H1 (cell line): ENCODE data around the gene ENPP3. TPM values are rescaled to one million over a fixed set of nuclear protein-coding genes. Genes with fewer than 3 reads are reported as not detected.

Experiments
- CBX8 ChIP-seq: fragments of 300-800, 300-1000 bp; sonication (generic); IDR thresholded peaks from 2 replicates; pipeline ENCODE4 v1.7.1; 2016; ENCODE audit warnings: low read depth, low read length, borderline replicate concordance
- PHF8 ChIP-seq: fragments of 200-600 bp; sonication (generic); conservative IDR thresholded peaks from 2 replicates; pipeline ENCODE4 v1.7.1; 2012; ENCODE audit warnings: low read depth, mild to moderate bottlenecking, inconsistent platforms, low read length, moderate library complexity
- SP1 ChIP-seq: IDR thresholded peaks from 2 replicates; pipeline ENCODE4 v1.6.1; 2011; ENCODE audit warnings: low read depth, low read length
- polyA plus RNA-seq, 7 experiments: library from polyadenylated mRNA; depleted of rRNA in 3 of 7; stranded (reverse) in 5 of 7; unstranded in 2 of 7; fragments of >200 nt in 5 of 7; fragments of 200-250 nt in 2 of 7; gene quantifications; 1 replicate in 5 of 7; 2 replicates in 1 of 7; 4 replicates in 1 of 7; pipeline versions ENCODE4 v1.2.1 to v1.2.3, GENCODE V29; 2011 to 2013; ENCODE audit warnings: missing spikeins in 2 of 7, mixed read lengths in 2 of 7
- total RNA-seq: library from RNA; stranded (reverse); fragmentation: NEBNext Ultra II Directional; extraction: Animal tissue kit (Norgen Biotek cat#: 25700); gene quantifications from 2 replicates; pipeline ENCODE4 v1.2.1, GENCODE V29; 2021

The ENPP3 gene
- total and polyA plus RNA-seq, 2 of the 8 experiments (the other 6 are each of a cell fraction or from before 2014, with no cell fraction given): 0.11 TPM; not detected in 1

DNA sequence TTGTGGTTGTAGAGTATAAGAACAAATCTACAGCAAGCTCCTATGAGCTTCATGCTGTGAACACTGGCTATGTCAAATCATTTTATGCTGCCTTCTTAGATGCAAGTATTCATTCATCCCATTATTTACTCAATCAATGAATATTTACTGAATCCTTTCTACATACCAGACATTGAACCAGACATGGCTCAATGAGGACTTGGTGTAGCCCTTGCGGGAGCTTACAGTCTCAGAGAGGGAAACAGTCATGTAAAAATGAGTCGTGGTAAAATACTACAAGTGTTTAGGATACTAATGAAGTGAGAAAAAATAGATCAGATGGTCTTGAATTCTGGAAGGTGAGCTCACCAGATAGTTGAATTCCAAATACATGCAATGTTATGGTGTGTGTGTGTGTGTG is 125.9 kb downstream of the ENPP3 start (continued):
- TF ChIP-seq CBX8 (no peak), PHF8 (no peak), SP1 (no peak)
